Stimulated activated CD8-positive, alpha-beta memory T cell treated with anti-CD3 and anti-CD28 coated beads, Interleukin-15, amount 100 ng/mL, for 24 hours (primary cell): Measurements from ENCODE around the gene REXO2.

Source experiments
- DNase-seq: peaks from one replicate; pipeline ENCODE4 v3.0.0-alpha.2; 2020; ENCODE audit warnings: low read depth

REXO2 gene

GRCh38 chr11:114439229-114440120 lies at the start of gene REXO2:
REXO2 (plus strand) TSS chr11:114439467; CDS start chr11:114439529, 62 bp downstream.
- peak; percentile 81 for DNase-seq

GRCh38 chr11:114392735-114393667 lies 46.3 kb upstream of the REXO2 start:
- DNase-seq = no peak

- DNase-seq = no peak
These were observed 43.5 kb upstream of the REXO2 start for GRCh38 chr11:114395736-114396135.

GRCh38 chr11:114396916-114397315 lies 42.4 kb upstream of the REXO2 start:
- DNase-seq = no peak

GRCh38 chr11:114397349-114397982 lies 41.8 kb upstream of the REXO2 start:
- DNase-seq = no peak

GRCh38 chr11:114398303-114398920 lies 40.9 kb upstream of the REXO2 start:
- DNase-seq = no peak

- DNase-seq = no peak
These were observed 39.6 kb upstream of the REXO2 start for GRCh38 chr11:114399490-114400215.

- DNase-seq = peak; percentile 93
These were observed 38.9 kb upstream of the REXO2 start, which contains the start of the genes C11orf71 and RBM7 for GRCh38 chr11:114400216-114400914. C11orf71 (minus strand) TSS chr11:114400511; CDS start chr11:114400331, 180 bp downstream. RBM7 (plus strand) TSS chr11:114400666; CDS start chr11:114400672, 6 bp downstream.

GRCh38 chr11:114400915-114401223 lies 38.4 kb upstream of the REXO2 start:
- DNase-seq = no peak

GRCh38 chr11:114401311-114401710 lies 38.0 kb upstream of the REXO2 start:
- no peak for DNase-seq

GRCh38 chr11:114412946-114413345 lies 26.3 kb upstream of the REXO2 start:
- DNase-seq = no peak

- DNase-seq = no peak
These were observed 25.3 kb upstream of the REXO2 start for GRCh38 chr11:114413958-114414357.

GRCh38 chr11:114416441-114416961 lies 22.8 kb upstream of the REXO2 start:
- DNase-seq = no peak

GRCh38 chr11:114426280-114426679 lies 13.0 kb upstream of the REXO2 start:
- DNase-seq = no peak

GRCh38 chr11:114430290-114430689 lies 9.0 kb upstream of the REXO2 start:
- DNase-seq = no peak

- no peak for DNase-seq
These were observed 6.4 kb upstream of the REXO2 start for GRCh38 chr11:114432893-114433292.

- DNase-seq = no peak
These were observed 5.9 kb upstream of the REXO2 start for GRCh38 chr11:114433376-114433775.

- DNase-seq = no peak
These were observed 964 bp upstream of the REXO2 start for GRCh38 chr11:114438303-114438702.

GRCh38 chr11:114440121-114440860 lies 1.0 kb downstream of the REXO2 start:
- DNase-seq = no peak
